ENCODE measurements around the gene CABP4. TPM values are rescaled to one million over a fixed set of nuclear protein-coding genes. Genes with fewer than 3 reads are reported as not detected.

The CABP4 gene
- total RNA-seq, 1 donor from 2014 or later: 0.98 TPM

- H3K4me1 ChIP-seq: peaks cover 33% of the 10 kb centered on the region
These were observed 53.5 kb downstream of the CABP4 start for GRCh38 chr11:67508486-67509121.

GRCh38 chr11:67510023-67510345, 54.8 kb downstream of the CABP4 start:
- Histone ChIP-seq H3K4me3 (no peak overlapping the region), H3K27me3 (no peaks in the 10 kb centered on the region), H3K27ac (no peak overlapping the region), H3K4me1 (peaks cover 29% of the 10 kb centered on the region), H3K36me3 (no peaks in the 10 kb centered on the region), H3K9me3 (no peaks in the 10 kb centered on the region)
- intact Hi-C loops (cut with DNase I): no loop called here
- DNase-seq (ENCODE audit: extremely low spot score in 2 of 2): no peak
- TF ChIP-seq POLR2A (IDR thresholded peaks at IDR 0.05): no peak

More at GRCh38 chr11:67508486-67509121, 53.5 kb downstream of the CABP4 start:
- intact Hi-C loops (cut with DNase I): loop anchor here (1.0 to 10.0 kb wide), 3 partner anchors 79 to 154 kb away; partner anchors contain the start of genes POLD4 and RAD9A
- no peaks in the 10 kb centered on the region for H3K27me3 ChIP-seq
- DNase-seq (ENCODE audit: extremely low spot score in 2 of 2): peak in 1 of 2 donors; percentile 96
- H3K4me3 ChIP-seq: peak overlapping the region; percentile 65 to 89
- no peaks in the 10 kb centered on the region for H3K9me3 ChIP-seq
- peak overlapping the region; percentile 94 for H3K27ac ChIP-seq
- H3K36me3 ChIP-seq: no peaks in the 10 kb centered on the region
- TF ChIP-seq POLR2A (IDR thresholded peaks at IDR 0.05) (peak in 1 of 2 donors; percentile 39), CTCF (IDR thresholded peaks at IDR 0.05) (no peak), POLR2AphosphoS5 (IDR thresholded peaks at IDR 0.05; ENCODE audit: insufficient read depth in 1 of 2, low read depth in 1 of 2) (peak in 1 of 2 donors; percentile 33)

Small RNA genes within 50 kb of the gene (microRNA-seq; reads per million reads assigned to microRNA genes)
- not detected for gene MIR6752 (ENCODE audit: borderline number of aligned reads, borderline replicate concordance)

Small RNA genes within 50 kb of the gene (small RNA-seq; reads per million reads assigned to genes)
- gene MIR6752: not detected

Other genes with a start within 250 kb of the CABP4 start
- gene GRK2, start 188.9 kb upstream of the CABP4 start, total RNA-seq: 100 TPM
- 62.9 TPM for gene ANKRD13D, start 166.1 kb upstream of the CABP4 start, total RNA-seq
- gene SSH3, start 151.8 kb upstream of the CABP4 start, total RNA-seq: 98.0 TPM
- gene POLD4, start 101.8 kb upstream of the CABP4 start, total RNA-seq: 80.0 TPM
- gene CLCF1, start 81.8 kb upstream of the CABP4 start, total RNA-seq: 20.6 TPM
- gene RAD9A, start 63.4 kb upstream of the CABP4 start, total RNA-seq: 20.6 TPM
- gene PPP1CA, start 53.5 kb upstream of the CABP4 start, total RNA-seq: 102 TPM
- 6.6 TPM for gene TBC1D10C, start 51.3 kb upstream of the CABP4 start, total RNA-seq
- 1.7 TPM for gene CARNS1, start 39.7 kb upstream of the CABP4 start, total RNA-seq
- gene RPS6KB2, start 26.9 kb upstream of the CABP4 start, total RNA-seq: 50.6 TPM
- 18.2 TPM for gene PTPRCAP, start 17.7 kb upstream of the CABP4 start, total RNA-seq
- gene CORO1B, start 11.9 kb upstream of the CABP4 start, total RNA-seq: 70.7 TPM
- not detected for gene GPR152, start 2.6 kb upstream of the CABP4 start, total RNA-seq
- 88.6 TPM for gene TMEM134, start 13.9 kb downstream of the CABP4 start, total RNA-seq
- gene AIP, start 27.7 kb downstream of the CABP4 start, total RNA-seq: 82.7 TPM
- 21.9 TPM for gene PITPNM1, start 50.0 kb downstream of the CABP4 start, total RNA-seq
- gene CDK2AP2, start 52.8 kb downstream of the CABP4 start, total RNA-seq: 46.4 TPM
- gene CABP2, start 68.1 kb downstream of the CABP4 start, total RNA-seq: not detected
- gene GSTP1, start 128.5 kb downstream of the CABP4 start, total RNA-seq: 2,739 TPM
- gene NDUFV1, start 151.6 kb downstream of the CABP4 start, total RNA-seq: 254 TPM
- 23.8 TPM for gene NUDT8, start 174.6 kb downstream of the CABP4 start, total RNA-seq
- gene TBX10, start 184.4 kb downstream of the CABP4 start, total RNA-seq: not detected
- not detected for gene ACY3, start 195.4 kb downstream of the CABP4 start, total RNA-seq
- gene ALDH3B2, start 219.3 kb downstream of the CABP4 start, total RNA-seq: 19.9 TPM